Natural killer cell (primary cell): ENCODE data around the gene PSMA7. TPM values are rescaled to one million over a fixed set of nuclear protein-coding genes. Genes with fewer than 3 reads are reported as not detected.

Experiments
- ATAC-seq, 3 donors: fragments of 150-1000 bp in 2 of 3; fragments of 200-7000 bp in 1 of 3; cut with Tn5 transposase; 1 replicate in 1 of 3; 2 replicates in 2 of 3; pipeline ENCODE4 v1.10.0; 2021; ENCODE audit warnings: mild to moderate bottlenecking in 2 of 3, moderate library complexity in 2 of 3
- DNase-seq, 2 donors: peaks; one replicate each; pipeline versions ENCODE4 v3.0.0 to v3.0.0-alpha.2; 2013 to 2021; ENCODE audit warnings: mixed read lengths in 1 of 2
- H3K27ac ChIP-seq: one replicate; pipeline ENCODE4 v1.5.1; 2013; ENCODE audit warnings: mild to moderate bottlenecking, low read length
- H3K27me3 ChIP-seq: one replicate; pipeline ENCODE4 v1.6.1; 2013; ENCODE audit warnings: low read length; ENCODE audit not compliant: control insufficient read depth, insufficient read depth
- H3K36me3 ChIP-seq: one replicate; pipeline ENCODE4 v1.6.1; 2013; ENCODE audit warnings: low read length; ENCODE audit not compliant: control insufficient read depth, insufficient read depth
- H3K4me1 ChIP-seq: one replicate; pipeline ENCODE4 v1.6.1; 2013; ENCODE audit warnings: low read length; ENCODE audit not compliant: control insufficient read depth, insufficient read depth
- H3K4me3 ChIP-seq: one replicate; pipeline ENCODE4 v1.5.1; 2013; ENCODE audit warnings: low read length
- H3K9me3 ChIP-seq: one replicate; pipeline ENCODE4 v1.6.1; 2013; ENCODE audit warnings: low read length; ENCODE audit not compliant: control insufficient read depth, insufficient read depth
- H3K27ac Mint-ChIP-seq, 2 donors: one replicate each; pipeline ENCODE4 v1.8.0; 2022; ENCODE audit warnings: mild to moderate bottlenecking in 2 of 2, mixed read lengths in 2 of 2, moderate library complexity in 1 of 2
- H3K27me3 Mint-ChIP-seq, 2 donors: one replicate each; pipeline ENCODE4 v1.8.0; 2022; ENCODE audit warnings: low read depth in 2 of 2, mixed read lengths in 2 of 2
- H3K36me3 Mint-ChIP-seq: one replicate; pipeline ENCODE4 v1.8.0; 2022; ENCODE audit warnings: mixed read lengths
- H3K4me1 Mint-ChIP-seq, 2 donors: one replicate each; pipeline ENCODE4 v1.8.0; 2022; ENCODE audit warnings: mixed read lengths in 2 of 2
- H3K4me3 Mint-ChIP-seq: one replicate; pipeline ENCODE4 v1.8.0; 2022; ENCODE audit warnings: mild to moderate bottlenecking, moderate library complexity, mixed read lengths
- H3K9me3 Mint-ChIP-seq, 2 donors: one replicate each; pipeline ENCODE4 v1.8.0; 2022; ENCODE audit warnings: mixed read lengths in 2 of 2
- CTCF ChIP-seq: fragments of 200-600 bp; IDR thresholded peaks from one replicate; pipeline ENCODE4 v1.8.0; 2022; ENCODE audit warnings: antibody characterized with exemption
- WGBS: methylation state at CpG from one replicate; pipeline ENCODE4 v1.1.7; 2013; ENCODE audit warnings: missing lambda C conversion rate; ENCODE audit not compliant: insufficient coverage; 5-methylcytosine and 5-hydroxymethylcytosine counted together
- intact Hi-C: fragments of 100-400 bp; cut with micrococcal nuclease; formaldehyde crosslinking; loops from one replicate; pipeline ENCODE4 v1.14.2; 2022
- total RNA-seq, 4 donors: library from RNA; stranded (reverse); fragments of 120-200 nt in 1 of 4; gene quantifications; one replicate each; pipeline versions ENCODE4 v1.2.3 to v1.2.4, GENCODE V29; 2013 to 2022

The PSMA7 gene
- total RNA-seq, 3 donors from 2014 or later (not counting 1 experiment from before 2014, with no cell fraction given), result 154 to 177 (median 168) TPM

- H3K27me3 ChIP-seq, result no peaks in the 10 kb centered on the region
- DNase-seq (peak; percentile 58 to 88), ATAC-seq (peak; percentile 58 to 73 (median 60))
- H3K36me3 ChIP-seq, result peaks cover 81% of the 10 kb centered on the region
- Mint-ChIP-seq H3K36me3 (peaks cover 15% of the 10 kb centered on the region), H3K27ac (peak overlapping the region; percentile 51 to 76), H3K27me3 (no peaks in the 10 kb centered on the region), H3K4me3 (no peak overlapping the region), H3K9me3 (no peaks in the 10 kb centered on the region), H3K4me1 (peaks cover 44 to 50% of the 10 kb centered on the region in 2 donors)
- no peak overlapping the region for H3K27ac ChIP-seq
- peaks cover 21% of the 10 kb centered on the region for H3K4me1 ChIP-seq
- H3K9me3 ChIP-seq, result no peaks in the 10 kb centered on the region
- WGBS, result 50% methylated on average over 5 of the region's 8 CpGs
- TF ChIP-seq CTCF, result peak; percentile 73
- no peak overlapping the region for H3K4me3 ChIP-seq
- intact Hi-C loops, result loop anchor here (1.0 to 2.0 kb wide), 3 partner anchors 14 to 126 kb away; partner anchors contain the start of gene LSM14B
These were observed 6.7 kb downstream of the PSMA7 start for GRCh38 chr20:62136283-62137091.

DNA sequence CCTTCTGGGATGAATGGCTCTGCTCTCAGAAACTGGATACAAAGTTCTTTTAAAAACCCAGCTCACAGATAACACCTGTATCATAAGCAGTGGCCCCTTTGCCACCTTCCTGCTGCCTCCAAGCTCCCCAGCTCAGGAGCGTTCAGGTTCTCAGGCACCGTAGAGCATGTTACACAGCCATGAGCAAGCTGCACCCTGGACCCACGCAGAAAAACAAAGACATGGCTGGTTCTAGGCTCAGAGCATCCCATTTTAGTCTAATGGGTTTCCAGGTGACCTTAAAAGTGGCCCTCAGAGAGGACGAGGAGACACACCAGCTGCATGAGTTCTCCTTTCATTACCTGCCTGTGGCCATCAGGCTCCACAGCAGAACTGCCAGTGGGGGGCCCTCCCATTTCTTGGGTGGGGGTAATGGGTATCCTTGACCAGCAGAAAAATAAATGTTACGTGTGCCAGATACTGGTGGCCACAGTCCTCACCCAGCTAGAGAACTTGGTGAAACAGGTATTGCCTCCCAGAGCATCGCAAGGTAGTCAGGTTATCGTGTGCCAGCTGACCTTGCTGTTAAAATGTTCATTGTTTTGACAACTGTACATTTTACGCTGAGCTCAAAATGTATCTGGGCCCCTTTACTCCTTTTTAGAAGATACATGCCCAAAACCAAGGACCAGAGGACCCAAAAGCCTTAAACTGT is 7.5 kb downstream of the PSMA7 start:
- H3K36me3 Mint-ChIP-seq, result peaks cover 15% of the 10 kb centered on the region
- peaks cover 37 to 47% of the 10 kb centered on the region in 2 donors for H3K4me1 Mint-ChIP-seq
- peaks cover 13% of the 10 kb centered on the region for H3K4me1 ChIP-seq
- no peak for DNase-seq
- intact Hi-C loops, result loop anchor here (1.0 to 2.0 kb wide), 3 partner anchors 13 to 125 kb away; partner anchors contain the start of gene LSM14B
- H3K27ac Mint-ChIP-seq, result peak overlapping the region; percentile 51 to 76
- WGBS, result 96% methylated on average over 8 of the region's 8 CpGs
- H3K9me3 Mint-ChIP-seq, result no peaks in the 10 kb centered on the region
- peaks cover 89% of the 10 kb centered on the region for H3K36me3 ChIP-seq
- H3K27ac ChIP-seq, result no peak overlapping the region
- no peak overlapping the region for H3K4me3 Mint-ChIP-seq
- no peaks in the 10 kb centered on the region for H3K27me3 ChIP-seq
- no peaks in the 10 kb centered on the region for H3K27me3 Mint-ChIP-seq
- no peaks in the 10 kb centered on the region for H3K9me3 ChIP-seq
- H3K4me3 ChIP-seq, result no peak overlapping the region
- ATAC-seq, result no peak
- no peak for TF ChIP-seq CTCF

GRCh38 chr20:62134735-62135231 is 8.4 kb downstream of the PSMA7 start:
- Mint-ChIP-seq H3K9me3 (no peaks in the 10 kb centered on the region), H3K36me3 (peaks cover 15% of the 10 kb centered on the region), H3K27me3 (no peaks in the 10 kb centered on the region), H3K4me1 (peaks cover 27 to 38% of the 10 kb centered on the region in 2 donors), H3K4me3 (no peak overlapping the region), H3K27ac (peak overlapping the region; percentile 65 to 76)
- Histone ChIP-seq H3K4me1 (peaks cover 11% of the 10 kb centered on the region), H3K9me3 (no peaks in the 10 kb centered on the region), H3K4me3 (no peak overlapping the region), H3K27me3 (no peaks in the 10 kb centered on the region), H3K27ac (no peak overlapping the region), H3K36me3 (peaks cover 89% of the 10 kb centered on the region)
- no peak for TF ChIP-seq CTCF
- 96% methylated on average over 8 of the region's 11 CpGs for WGBS
- intact Hi-C loops, result no loop called here
- DNase-seq (no peak), ATAC-seq (no peak)
